NCI-H1694 treated with DMSO at 0.1 percent for 48 hours (cell line): Measurements from ENCODE around the gene NLGN2.

Experiments
- DNase-seq: peaks from one replicate; lab custom pipeline; 2025; lab: John Stamatoyannopoulos, UW

Gene NLGN2

DNA sequence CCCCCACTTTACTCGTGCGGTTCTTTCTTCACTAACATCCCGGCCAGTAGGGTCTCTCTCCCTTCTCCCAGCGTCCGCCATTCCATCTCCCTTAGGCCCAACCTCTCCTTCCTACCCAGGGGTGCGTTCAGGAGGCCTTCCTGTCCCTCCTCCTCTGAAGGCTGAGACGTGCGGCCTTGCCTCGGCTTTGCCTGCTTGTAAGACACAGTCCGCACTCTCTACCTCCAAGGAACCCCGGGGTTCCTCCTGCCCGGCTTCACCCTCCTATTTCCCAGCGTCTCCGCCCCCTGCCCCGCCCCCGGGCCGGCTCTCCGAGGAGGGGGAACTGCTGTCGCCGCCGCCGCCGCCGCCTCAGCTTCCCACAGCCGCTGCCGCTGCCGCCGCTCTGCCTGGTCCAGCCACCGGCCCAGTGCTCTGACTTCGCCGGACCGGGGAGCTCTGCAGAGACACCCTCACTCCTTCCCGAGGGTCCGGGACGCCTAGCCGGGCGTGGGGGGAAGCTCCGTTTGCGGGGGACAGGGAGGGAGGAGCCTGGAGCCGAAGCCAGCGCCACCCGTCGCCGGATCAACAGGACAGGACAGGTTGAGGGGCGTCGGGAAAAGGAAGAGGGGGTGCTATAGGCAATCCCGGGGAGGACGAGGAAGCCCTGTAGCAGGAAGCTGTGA is 30.4 kb downstream of the NLGN2 start:
- DNase-seq = peak; percentile 51

DNA sequence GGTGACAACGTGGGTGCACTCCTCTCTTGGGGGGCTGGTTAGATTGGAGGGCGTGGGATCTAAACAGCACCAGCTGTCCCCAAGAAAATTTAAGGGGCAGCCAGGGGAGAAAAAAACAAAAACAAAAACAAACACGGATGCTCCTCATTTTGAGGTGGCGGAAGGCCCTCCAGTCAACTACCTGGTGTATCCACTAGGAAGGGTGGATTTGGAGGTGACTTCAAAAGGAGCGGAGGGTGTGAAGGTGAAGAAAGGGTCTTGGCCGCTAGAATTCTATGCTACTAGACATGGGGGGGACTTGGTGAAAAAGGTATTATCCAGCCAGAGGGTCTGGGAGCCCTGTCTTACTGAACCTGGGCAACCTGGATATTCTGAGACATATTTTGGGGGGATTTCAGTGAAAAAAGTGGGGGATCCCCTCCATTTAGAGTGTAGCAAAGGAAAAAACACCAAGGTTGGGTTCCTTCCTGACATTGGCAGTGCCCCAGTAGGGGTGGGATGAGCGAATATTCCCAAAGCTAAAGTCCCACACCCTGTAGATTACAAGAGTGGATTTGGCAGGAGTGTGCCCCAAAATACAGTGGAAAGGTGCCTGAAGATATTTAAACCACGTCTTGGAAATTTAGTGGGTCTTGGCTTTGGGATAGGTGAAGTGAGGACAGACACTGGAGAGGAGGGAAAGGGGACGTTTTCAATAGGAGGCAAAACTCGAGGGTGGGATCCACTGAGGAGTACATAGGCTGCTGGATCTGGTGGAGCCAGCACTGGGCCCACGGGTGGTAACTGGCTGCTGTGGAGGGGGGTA is 31.2 kb downstream of the NLGN2 start:
- no peak for DNase-seq

DNA sequence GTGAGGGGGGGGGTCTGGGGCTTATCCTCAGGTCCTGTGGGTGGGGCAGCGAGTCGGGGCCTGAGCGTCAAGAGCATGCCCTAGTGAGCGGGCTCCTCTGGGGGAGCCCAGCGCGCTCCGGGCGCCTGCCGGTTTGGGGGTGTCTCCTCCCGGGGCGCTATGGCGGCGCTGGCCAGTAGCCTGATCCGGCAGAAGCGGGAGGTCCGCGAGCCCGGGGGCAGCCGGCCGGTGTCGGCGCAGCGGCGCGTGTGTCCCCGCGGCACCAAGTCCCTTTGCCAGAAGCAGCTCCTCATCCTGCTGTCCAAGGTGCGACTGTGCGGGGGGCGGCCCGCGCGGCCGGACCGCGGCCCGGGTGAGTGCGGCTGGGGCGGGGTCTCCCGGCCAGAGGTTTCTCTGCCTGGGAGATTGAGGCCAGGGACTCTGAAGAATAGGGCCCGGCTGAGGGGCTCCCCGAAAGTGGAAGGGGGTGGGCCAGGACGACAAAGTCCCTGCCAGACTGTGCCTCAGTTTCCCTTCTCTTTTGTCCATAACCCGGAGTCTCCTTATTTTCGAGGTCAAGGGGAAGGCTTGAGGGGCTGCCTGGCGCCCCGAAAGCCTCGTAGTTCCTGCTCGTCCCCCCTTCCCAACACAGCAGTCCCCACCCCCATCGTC is 31.9 kb downstream of the NLGN2 start, which contains the start of gene FGF11:
Gene FGF11, plus strand, starts transcription at position 51 of the 651 bp plus-strand sequence. Its CDS starts 109 bp downstream, at position 160.
- DNase-seq = no peak

DNA sequence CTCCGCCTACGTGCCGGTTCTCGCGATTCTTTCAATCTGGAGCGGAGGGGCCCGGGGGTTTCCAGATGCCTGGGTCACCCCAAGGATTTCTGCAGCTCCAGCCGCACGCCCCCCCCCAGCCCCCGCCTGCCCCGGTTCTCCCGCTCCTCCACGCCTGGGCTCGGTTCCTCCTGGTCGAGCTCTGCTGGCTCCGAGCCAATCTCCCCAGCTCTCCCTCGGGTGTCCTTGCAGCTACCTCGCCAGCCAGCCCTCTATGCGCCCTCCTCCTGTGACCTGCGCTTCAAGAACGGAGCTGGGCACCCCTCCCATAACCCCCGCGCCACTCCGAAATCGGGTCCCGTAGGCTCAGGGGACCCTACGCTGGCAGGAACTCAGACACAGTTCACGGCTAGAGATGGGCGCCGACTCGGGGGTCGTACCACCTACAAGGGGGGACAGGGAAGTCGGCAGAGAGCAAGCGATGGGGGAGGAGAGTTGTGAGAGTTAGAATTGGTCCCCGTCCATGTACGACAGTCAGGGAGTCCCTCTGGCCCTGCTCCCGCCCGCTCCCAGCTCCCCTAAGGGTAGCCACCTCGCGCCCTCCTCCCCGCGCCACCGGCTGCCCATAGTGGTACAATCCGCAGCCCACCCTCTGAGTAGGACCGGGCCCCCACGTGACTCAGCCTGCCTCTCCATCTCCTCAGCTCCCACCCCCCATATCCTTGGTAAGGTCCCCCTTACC is 32.6 kb downstream of the NLGN2 start:
- DNase-seq = peak; percentile 36

DNA sequence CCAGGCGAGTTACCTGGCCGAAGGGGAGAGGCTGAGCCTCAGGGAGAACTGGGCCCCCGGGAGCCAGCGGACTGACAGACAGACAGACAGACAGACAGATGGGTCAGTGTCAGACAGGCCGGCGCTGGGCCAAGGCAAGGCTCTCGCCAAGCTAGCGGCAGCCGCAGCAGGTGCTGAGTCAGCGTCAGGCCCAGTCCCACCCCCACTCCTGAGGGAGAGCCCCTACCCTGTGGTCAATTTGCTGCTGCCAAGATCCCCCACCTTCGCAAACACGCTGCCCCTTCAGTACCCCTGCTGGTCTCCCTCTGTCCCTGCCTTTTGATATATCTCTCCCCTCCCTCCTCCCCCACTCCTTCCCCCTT is 33.2 kb downstream of the NLGN2 start:
- no peak for DNase-seq

DNA sequence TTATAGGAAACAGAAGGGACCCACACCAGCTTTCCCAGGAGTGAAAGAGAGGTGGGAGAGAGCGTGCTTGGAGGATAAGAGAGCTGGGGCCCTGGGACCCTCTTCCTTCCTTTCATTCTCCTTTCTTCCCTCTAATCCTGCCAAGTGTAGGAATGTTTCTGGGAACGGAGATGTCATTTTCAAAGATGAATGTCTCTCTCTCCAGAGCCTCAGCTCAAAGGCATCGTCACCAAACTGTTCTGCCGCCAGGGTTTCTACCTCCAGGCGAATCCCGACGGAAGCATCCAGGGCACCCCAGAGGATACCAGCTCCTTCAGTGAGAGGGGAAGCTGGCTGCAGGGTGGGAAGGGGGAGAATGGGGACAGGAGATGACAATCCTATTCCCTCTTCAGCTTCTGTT is 33.6 kb downstream of the NLGN2 start:
- DNase-seq = no peak

DNA sequence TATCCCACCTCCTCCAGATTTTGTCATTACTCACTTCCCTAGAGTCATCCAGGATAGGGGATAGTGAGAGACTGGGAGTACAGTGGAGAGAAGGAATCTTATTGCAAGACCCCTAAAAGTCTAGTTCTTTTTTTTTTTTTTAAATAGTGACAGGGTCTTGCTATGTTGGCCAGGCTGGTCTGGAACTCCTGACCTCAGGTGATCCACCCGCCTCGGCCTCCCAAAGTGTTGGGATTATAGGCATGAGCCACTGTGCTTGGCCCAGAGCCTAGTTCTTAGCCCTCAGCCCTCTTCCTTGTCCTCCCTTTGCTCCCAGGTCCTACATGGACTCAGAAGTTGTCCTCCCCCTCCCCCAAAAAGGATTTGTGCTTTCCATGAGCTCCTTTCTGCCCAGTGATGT is 34.5 kb downstream of the NLGN2 start:
- DNase-seq = no peak

DNA sequence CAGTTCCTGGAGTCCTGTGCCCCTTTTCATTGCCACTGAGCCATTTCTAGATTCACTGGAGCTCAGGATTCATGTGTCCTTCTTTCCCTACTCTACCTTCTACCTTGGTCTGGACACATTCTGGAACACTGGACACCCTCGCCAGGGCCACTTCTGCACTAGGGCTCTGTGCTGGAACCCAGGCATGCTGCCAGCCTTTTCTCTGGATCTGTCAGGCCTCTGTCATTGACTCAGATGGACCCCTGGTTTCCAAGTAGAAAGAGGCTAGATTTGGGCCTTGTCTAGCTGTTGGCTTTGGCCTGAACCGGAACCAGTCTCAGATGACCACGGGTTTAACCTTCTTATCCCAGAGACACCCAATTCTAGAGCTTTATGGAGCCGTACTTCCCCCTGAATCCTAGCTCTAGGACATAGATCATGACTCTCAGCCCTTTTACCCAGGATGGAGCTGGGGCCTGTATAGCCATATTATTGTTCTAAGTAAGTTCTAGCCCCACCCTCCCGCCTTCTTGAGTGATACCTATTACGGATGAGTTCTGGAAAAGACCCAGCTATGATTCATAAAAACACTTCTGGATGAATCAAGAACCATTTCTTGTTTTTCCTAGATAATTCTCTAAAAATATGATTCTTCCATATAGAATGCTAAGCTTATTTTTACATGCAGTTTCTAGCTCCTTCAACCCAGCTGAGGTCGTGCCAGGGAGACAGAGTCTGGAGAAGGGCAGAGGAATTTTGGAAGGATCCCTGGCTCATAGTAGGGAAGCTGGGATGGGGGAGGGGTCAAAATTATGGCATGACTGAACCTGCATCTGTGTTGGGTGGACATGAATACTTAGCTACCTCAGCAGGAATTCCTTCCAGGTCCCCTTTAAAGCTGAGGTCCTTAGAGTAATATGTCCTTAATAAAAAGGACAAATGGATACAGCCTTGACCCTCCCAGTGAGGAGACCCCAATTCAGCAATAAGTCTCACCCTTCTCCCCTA is 36.1 kb downstream of the NLGN2 start:
- no peak for DNase-seq

DNA sequence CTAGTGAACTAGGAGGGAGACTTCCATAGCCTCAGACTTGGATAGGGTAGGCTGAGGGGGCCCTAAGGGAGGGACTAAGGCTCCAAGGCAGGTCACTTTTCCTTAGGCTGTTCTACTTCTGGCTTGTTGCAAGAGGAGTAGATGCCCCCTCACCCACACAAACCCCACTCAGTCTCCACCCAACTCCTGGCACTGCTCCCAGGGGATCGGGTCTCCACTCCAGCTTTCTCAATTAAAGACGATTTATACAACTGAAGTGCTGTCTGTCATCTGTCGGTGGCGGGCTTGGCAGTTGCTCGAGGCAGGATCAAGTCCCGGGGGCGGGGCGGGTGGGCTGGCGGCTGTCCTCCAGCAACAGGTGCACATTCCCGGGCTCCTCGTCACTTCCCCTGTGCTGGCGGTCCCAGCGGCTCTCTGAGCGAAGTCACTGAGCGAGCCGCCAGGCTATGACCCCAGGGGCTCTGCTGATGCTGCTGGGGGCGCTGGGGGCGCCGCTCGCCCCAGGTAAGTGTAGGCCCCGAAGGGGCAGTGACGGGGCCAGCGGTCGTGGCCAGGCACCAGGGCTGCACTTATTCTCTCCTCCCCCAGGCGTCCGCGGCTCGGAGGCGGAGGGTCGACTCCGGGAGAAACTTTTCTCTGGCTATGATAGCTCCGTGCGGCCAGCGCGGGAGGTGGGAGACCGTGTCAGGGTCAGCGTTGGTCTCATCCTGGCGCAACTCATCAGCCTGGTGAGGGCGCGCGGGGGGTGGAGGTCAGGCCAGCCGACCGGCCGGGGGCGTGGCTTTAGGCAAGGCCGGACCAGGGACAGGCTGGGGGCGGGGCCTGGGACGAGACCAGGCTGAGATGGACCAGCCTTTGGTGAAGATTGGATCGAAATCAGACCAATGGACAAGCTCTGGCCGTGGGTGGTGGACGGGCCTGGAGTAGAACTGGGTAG is 37.3 kb downstream of the NLGN2 start, which contains the start of gene CHRNB1:
Gene CHRNB1, plus strand, starts transcription at position 380 of the 937 bp plus-strand sequence. Its CDS starts 67 bp downstream, at position 447.
- no peak for DNase-seq

DNA sequence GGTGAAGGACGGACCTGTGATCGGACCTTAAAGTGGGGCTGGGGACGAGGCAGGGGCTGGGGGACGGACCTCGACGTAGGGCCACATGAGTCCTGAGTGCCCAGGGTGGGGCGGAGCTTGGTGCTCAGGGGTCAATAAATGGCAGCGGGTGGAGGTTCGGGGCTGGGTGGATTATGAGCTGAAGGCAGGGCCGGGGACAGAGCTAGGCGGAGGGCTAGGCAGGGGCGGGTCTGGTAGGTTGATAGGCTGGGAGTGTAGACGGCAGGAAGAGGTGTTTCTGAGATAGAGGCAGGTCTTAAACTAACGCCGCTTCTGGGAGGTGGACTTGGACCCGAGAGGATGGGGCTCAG is 37.9 kb downstream of the NLGN2 start:
- DNase-seq = no peak

DNA sequence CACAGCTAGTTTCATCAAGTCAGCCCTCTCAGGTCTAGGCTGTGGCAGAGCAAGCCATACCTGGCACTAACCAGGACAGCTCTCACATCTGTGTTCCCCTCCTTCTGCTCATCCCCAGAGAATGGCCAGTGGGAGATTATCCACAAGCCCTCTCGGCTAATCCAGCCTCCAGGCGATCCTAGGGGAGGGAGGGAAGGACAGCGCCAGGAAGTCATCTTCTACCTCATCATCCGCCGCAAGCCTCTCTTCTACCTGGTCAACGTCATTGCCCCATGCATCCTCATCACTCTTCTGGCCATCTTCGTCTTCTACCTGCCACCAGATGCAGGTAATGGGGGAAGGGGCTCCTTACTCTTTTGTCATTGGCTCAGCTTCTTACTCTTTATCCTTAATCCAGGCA is 40.8 kb downstream of the NLGN2 start:
- DNase-seq = no peak

DNA sequence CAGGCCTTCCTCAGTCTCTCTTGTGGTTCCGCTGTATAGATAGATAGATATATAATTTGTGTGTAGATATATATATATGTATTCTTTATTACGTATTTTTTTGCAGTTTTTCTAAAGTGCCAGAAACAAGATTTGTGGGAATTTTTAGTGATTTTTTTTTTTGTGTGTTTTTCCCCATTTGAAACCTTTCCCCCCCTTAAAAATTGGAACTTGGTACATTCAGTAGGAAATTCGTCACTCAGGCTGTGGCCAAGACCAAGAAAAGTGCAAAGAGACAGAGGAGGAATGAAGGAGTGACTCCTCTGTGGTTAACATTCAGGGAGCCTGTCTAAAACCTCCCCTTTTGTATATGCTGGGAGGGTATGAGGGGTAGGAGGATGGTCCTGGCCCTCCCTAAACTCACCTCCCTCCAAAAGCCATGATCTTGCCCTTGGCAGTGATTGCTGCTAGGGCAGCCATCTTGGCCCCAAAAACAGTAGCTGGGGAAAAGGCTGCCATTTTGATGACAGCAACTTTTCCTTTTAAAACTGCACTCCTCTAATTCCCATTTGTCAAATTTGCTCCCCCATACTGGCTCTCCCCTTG is 52.4 kb downstream of the NLGN2 start:
- no peak for DNase-seq

DNA sequence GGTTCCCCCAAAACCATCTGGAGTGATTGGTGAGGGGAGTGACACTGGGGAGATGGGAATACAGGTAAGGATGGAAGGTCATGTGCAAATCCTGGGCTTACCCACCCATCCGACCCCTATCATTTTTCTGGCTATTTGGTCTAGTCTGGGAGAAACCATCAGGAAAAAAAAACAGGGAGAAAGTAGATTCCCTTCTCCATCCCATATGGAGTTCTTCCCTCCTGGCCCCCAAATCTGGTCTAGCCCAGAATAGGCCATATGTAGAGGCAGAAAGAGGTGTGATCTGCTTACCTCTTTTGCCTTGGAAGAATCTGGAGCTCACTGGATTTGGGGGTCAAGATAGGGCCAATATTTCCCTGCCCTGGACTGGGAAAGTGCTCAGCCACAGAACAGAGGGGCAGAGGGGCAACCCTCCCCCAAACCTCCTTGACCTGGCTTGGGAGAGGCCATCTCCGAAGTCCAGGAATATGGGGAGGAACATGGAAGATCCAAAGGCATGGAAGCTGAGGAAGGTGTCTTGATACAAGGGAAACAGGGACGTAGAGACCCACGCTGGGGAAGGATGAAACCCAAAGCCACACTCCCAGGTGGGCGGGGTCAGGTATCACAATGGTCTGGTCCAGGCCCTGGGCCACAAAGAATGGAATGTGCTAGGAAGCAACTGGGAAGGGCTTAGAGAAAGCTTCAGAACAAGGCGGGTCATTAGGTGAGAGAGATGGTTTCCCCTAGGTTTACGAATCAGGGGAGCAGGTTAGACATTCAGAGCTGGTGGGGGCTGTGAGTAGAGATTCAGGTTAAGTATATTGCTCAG is 53.4 kb downstream of the NLGN2 start:
- DNase-seq = no peak

DNA sequence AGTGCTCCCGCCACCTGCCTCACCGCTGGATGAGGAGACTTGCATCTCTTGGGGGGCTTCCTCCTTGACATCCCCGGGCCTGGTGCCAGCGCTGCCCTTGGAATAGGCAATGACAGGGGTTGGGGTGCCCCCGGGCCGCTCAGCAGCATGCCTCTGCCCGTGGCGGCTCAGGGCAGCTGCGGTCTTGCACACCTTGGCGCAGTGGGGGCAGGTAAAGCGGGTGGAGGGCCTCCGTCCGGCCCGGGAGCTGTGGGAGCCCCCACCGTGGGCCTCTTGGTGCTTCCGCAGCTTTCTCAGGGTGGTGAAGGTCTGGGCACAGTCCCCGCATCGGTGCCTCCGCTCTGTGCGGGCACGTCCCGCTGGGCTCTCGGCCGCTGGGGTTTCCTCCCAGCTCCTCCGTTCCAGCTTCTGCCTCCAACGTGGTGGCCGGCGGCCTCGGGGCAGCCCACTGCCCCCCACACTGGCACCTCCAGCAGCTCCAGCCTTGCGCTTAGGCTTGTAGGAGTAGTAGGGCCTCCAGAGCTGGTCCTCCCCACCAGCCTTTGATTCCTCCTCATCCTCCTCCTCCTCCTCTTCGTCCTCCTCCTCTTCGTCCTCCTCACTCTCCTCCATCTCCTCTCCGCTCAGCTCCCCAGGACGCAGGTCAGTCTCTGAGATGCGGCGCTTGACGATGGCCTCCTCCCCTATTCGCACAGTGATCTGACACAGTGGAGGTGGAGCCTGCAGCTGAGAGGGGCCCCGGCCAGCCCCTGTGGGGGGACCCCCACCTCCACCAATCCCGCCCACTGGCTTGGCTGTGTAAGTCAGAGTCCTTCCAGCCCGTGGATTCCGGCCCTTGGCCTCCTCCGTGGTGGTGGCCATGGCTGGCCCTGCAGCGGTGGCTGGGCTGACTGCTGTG is 55.1 kb downstream of the NLGN2 start:
- no peak for DNase-seq

DNA sequence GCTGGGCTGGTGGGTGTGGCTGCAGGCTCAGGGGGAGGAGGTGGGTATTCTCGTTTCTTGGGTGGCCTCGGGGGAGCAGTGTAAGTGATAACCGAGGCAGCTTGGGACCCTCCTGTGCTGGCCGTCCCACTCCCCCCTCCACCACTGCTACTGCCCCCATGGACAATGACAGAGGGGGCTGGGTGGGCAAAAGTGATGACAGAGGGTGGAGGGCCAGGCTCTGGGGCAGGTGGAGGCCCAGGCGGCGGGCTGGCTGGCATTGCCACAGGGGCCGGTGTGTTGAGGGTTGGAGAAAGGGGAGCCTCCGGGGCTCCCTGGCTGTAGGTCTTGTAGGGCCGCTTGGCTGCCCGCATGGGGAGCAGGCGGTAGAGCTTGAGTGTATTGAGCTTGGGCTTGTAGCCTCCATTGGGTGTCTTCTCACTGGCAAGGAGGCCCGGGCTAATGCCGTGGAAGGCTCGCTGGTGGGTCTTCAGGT is 55.8 kb downstream of the NLGN2 start:
- no peak for DNase-seq

DNA sequence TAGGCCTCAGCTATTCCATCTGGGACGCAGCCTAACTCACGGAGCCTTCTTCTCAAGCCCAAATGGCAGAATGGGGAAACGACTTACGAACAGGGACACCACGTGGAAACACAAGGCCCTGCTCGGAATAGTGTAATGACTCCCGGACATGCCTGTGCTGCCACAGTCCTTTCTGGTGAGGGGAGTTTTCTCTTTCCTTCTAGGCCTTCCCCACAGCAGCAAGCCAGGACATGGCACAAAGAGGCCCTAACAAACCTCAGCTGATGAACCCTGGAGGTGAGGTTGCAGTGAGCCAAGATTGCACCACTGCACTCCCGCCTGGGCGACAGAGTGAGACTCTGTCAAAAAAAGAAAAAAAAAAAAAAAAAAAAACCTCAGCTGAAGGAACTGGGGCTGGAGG is 56.4 kb downstream of the NLGN2 start:
- DNase-seq = no peak

DNA sequence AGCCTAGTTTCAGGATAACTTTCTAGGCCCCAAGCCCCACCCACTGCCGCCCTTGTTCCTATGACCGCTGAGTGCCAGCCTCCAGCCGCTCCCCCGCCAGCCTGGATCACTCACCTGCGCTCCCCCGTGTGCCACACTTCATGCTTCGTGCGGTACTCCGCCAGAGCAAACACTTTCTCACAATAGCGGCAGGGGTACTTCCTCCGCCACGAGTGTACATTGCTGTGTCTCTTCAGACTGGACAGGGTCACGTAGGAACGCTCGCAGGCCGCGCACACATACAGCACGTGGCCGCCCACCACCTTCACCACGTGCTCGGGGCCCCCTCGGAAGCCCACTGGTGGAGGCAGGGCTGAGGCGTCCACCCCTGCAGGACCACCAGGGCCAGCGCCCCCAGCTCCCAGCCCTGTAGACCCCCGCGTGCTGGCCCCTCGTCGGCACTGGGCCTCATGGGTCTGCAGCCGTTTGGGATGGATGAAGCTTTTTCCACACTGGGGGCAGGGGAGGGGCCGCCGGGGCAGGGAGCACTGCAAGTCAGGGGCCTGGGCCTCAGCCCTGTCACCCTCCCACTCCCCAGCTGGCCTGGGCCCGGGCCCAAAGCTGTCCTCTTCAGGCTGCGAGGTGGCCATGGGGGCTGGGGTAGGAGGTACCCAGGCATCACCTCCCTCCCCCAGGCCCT is 58.1 kb downstream of the NLGN2 start:
- no peak for DNase-seq
